Type B pancreatic cell (in vitro differentiated cells): ENCODE measurements around the gene ZBTB20. TPM values are rescaled to one million over a fixed set of nuclear protein-coding genes. Genes with fewer than 3 reads are reported as not detected.

Experiments
- DNase-seq: peaks from one replicate; pipeline ENCODE4 v3.0.0; 2021; ENCODE audit warnings: mixed read lengths; ENCODE audit not compliant: unreplicated experiment; ENCODE audit errors: extremely low spot score
- H3K27ac Mint-ChIP-seq: 2 replicates; pipeline ENCODE4 v1.8.0; 2021; ENCODE audit warnings: mild to moderate bottlenecking, mixed read lengths
- H3K27me3 Mint-ChIP-seq: 2 replicates; pipeline ENCODE4 v1.8.0; 2021; ENCODE audit warnings: mixed read lengths
- H3K36me3 Mint-ChIP-seq: 2 replicates; pipeline ENCODE4 v1.8.0; 2021; ENCODE audit warnings: mixed read lengths
- H3K4me1 Mint-ChIP-seq: one replicate; pipeline ENCODE4 v1.8.0; 2021; ENCODE audit warnings: mixed read lengths; ENCODE audit not compliant: unreplicated experiment
- H3K4me3 Mint-ChIP-seq: 2 replicates; pipeline ENCODE4 v1.8.0; 2021; ENCODE audit warnings: mild to moderate bottlenecking, mixed read lengths
- H3K9me3 Mint-ChIP-seq: 2 replicates; pipeline ENCODE4 v1.8.0; 2021; ENCODE audit warnings: mixed read lengths
- total RNA-seq: library from RNA; stranded (reverse); gene quantifications from 2 replicates; pipeline ENCODE4 v1.2.1, GENCODE V29; 2021; ENCODE audit warnings: low replicate concordance
- TF ChIP-seq, protein P1 (sequence below): fragments of 200-600 bp; sonication (generic); conservative IDR thresholded peaks from 2 replicates; pipeline ENCODE4 v1.5.0; 2021; ENCODE audit warnings: antibody characterized with exemption, mild to moderate bottlenecking

Gene ZBTB20
- total RNA-seq, 1 donor from 2014 or later, result 14.4 TPM

- peaks cover 10% of the 10 kb centered on the region for H3K27me3 Mint-ChIP-seq
- no peaks in the 10 kb centered on the region for H3K9me3 Mint-ChIP-seq
- no peak for DNase-seq
- H3K27ac Mint-ChIP-seq, result no peak overlapping the region
- TF ChIP-seq, protein P1, sequence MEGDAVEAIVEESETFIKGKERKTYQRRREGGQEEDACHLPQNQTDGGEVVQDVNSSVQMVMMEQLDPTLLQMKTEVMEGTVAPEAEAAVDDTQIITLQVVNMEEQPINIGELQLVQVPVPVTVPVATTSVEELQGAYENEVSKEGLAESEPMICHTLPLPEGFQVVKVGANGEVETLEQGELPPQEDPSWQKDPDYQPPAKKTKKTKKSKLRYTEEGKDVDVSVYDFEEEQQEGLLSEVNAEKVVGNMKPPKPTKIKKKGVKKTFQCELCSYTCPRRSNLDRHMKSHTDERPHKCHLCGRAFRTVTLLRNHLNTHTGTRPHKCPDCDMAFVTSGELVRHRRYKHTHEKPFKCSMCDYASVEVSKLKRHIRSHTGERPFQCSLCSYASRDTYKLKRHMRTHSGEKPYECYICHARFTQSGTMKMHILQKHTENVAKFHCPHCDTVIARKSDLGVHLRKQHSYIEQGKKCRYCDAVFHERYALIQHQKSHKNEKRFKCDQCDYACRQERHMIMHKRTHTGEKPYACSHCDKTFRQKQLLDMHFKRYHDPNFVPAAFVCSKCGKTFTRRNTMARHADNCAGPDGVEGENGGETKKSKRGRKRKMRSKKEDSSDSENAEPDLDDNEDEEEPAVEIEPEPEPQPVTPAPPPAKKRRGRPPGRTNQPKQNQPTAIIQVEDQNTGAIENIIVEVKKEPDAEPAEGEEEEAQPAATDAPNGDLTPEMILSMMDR, result peak; percentile 64
- H3K4me1 Mint-ChIP-seq, result no peaks in the 10 kb centered on the region
- H3K36me3 Mint-ChIP-seq, result no peaks in the 10 kb centered on the region
- no peak overlapping the region for H3K4me3 Mint-ChIP-seq
Measured at GRCh38 chr3:114299421-114299820, 847.7 kb downstream of the ZBTB20 start.

- H3K4me3 Mint-ChIP-seq, result no peak overlapping the region
- peaks cover 4% of the 10 kb centered on the region for H3K27me3 Mint-ChIP-seq
- no peaks in the 10 kb centered on the region for H3K4me1 Mint-ChIP-seq
- no peaks in the 10 kb centered on the region for H3K36me3 Mint-ChIP-seq
- DNase-seq, result no peak
- no peak overlapping the region for H3K27ac Mint-ChIP-seq
- TF ChIP-seq, protein P1, result no peak
- H3K9me3 Mint-ChIP-seq, result no peaks in the 10 kb centered on the region
Measured at GRCh38 chr3:114295946-114296345, 851.1 kb downstream of the ZBTB20 start.

DNA sequence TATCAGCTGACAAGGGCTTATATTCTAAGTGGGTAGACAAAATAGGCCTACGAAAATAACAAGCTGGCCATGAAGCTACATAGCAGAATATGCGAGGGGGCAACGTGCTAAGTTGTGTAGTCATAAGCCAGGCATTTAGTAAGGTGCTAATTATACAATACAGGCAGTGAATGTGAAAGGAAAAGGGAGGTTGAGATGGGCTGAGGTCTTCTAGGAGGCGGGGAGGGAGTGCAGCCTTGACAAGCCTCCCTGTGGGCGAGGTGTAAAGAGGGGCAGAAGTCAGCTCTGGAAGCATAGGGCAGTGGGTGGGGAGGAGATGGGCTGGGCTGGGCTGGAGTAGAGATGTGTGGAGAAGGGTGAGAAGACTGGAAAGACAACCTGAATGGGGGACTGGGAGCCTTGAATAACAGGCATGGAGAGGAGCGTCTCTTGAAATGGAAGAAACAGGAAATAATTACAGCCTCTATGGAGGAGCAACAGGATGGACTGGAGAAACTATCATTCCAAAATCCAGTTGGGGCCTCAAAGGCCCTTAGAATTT lies 852.1 kb downstream of the ZBTB20 start:
- TF ChIP-seq, protein P1, result no peak
- Mint-ChIP-seq H3K27me3 (peaks cover 4% of the 10 kb centered on the region), H3K4me1 (no peaks in the 10 kb centered on the region), H3K36me3 (no peaks in the 10 kb centered on the region), H3K9me3 (no peaks in the 10 kb centered on the region), H3K27ac (no peak overlapping the region), H3K4me3 (no peak overlapping the region)
- no peak for DNase-seq

GRCh38 chr3:114293838-114294535 lies 853.1 kb downstream of the ZBTB20 start, which contains the start of gene TIGIT:
TIGIT (plus strand) TSS chr3:114294028; CDS start chr3:114294062, 34 bp downstream.
- H3K4me1 Mint-ChIP-seq, result no peaks in the 10 kb centered on the region
- H3K36me3 Mint-ChIP-seq, result no peaks in the 10 kb centered on the region
- DNase-seq, result no peak
- H3K9me3 Mint-ChIP-seq, result no peaks in the 10 kb centered on the region
- H3K4me3 Mint-ChIP-seq, result no peak within 1 kb of the TSS
- TF ChIP-seq, protein P1, result no peak
- peaks cover 4% of the 10 kb centered on the region for H3K27me3 Mint-ChIP-seq
- H3K27ac Mint-ChIP-seq, result no peak within 1 kb of the TSS

GRCh38 chr3:114290911-114291901 lies 855.9 kb downstream of the ZBTB20 start:
- Mint-ChIP-seq H3K9me3 (no peaks in the 10 kb centered on the region), H3K4me1 (no peaks in the 10 kb centered on the region), H3K36me3 (no peaks in the 10 kb centered on the region), H3K27ac (no peak overlapping the region), H3K4me3 (no peak overlapping the region), H3K27me3 (peaks cover 4% of the 10 kb centered on the region)
- TF ChIP-seq, protein P1, result peak; percentile 78
- no peak for DNase-seq
